Liver (tissue), 9 donors: ENCODE measurements around the gene GALNT17. TPM values are rescaled to one million over a fixed set of nuclear protein-coding genes. Genes with fewer than 3 reads are reported as not detected.

Experiments
- DNase-seq: peaks from one replicate; pipeline ENCODE4 v3.0.0-alpha.2; 2017; ENCODE audit warnings: low spot score
- H3K27ac ChIP-seq, 2 donors: one replicate each; pipeline ENCODE4 v1.7.0; 2013; ENCODE audit warnings: inconsistent platforms in 2 of 2, low read length in 2 of 2, control low read depth in 1 of 2, low read depth in 1 of 2, mild to moderate bottlenecking in 1 of 2
- H3K27me3 ChIP-seq, 4 donors: one replicate each; pipeline versions ENCODE4 v1.6.1 to v1.7.0; 2013; ENCODE audit warnings: low read length in 3 of 4, inconsistent platforms in 1 of 4, mild to moderate bottlenecking in 1 of 4, moderate library complexity in 1 of 4; ENCODE audit not compliant: control insufficient read depth in 4 of 4, insufficient read depth in 4 of 4
- H3K36me3 ChIP-seq, 4 donors: one replicate each; pipeline versions ENCODE4 v1.6.1 to v1.7.0; 2013; ENCODE audit warnings: low read length in 3 of 4, mild to moderate bottlenecking in 3 of 4, low read depth in 1 of 4, moderate library complexity in 1 of 4; ENCODE audit not compliant: control insufficient read depth in 4 of 4, insufficient read depth in 3 of 4
- H3K4me1 ChIP-seq, 4 donors: one replicate each; pipeline versions ENCODE4 v1.6.1 to v1.7.0; 2013; ENCODE audit warnings: low read length in 3 of 4, mild to moderate bottlenecking in 3 of 4, moderate library complexity in 1 of 4; ENCODE audit not compliant: control insufficient read depth in 4 of 4, insufficient read depth in 4 of 4
- H3K4me3 ChIP-seq, 3 donors: one replicate each; pipeline versions ENCODE4 v1.6.1 to v1.7.0; 2013; ENCODE audit warnings: low read length in 3 of 3, control low read depth in 1 of 3, low read depth in 1 of 3, mild to moderate bottlenecking in 1 of 3
- H3K9ac ChIP-seq, 2 donors: one replicate each; pipeline ENCODE4 v1.7.0; 2013; ENCODE audit warnings: low read length in 2 of 2, mild to moderate bottlenecking in 2 of 2, moderate library complexity in 2 of 2, control low read depth in 1 of 2, low read depth in 1 of 2
- H3K9me3 ChIP-seq, 4 donors: one replicate each; pipeline versions ENCODE4 v1.6.1 to v1.7.0; 2013; ENCODE audit warnings: low read length in 3 of 4; ENCODE audit not compliant: control insufficient read depth in 4 of 4
- ATF3 ChIP-seq: IDR thresholded peaks from 2 replicates; pipeline ENCODE4 v1.6.1; 2016; ENCODE audit warnings: antibody characterized with exemption
- EGR1 ChIP-seq, 2 donors: IDR thresholded peaks; 2 replicates each; pipeline ENCODE4 v1.6.1; 2016 to 2018; ENCODE audit warnings: antibody characterized with exemption in 2 of 2, low read depth in 2 of 2
- FOXA1 ChIP-seq: IDR thresholded peaks from 2 replicates; pipeline ENCODE4 v1.6.1; 2016; ENCODE audit warnings: antibody characterized with exemption
- FOXA2 ChIP-seq: IDR thresholded peaks from 2 replicates; pipeline ENCODE4 v1.6.1; 2016; ENCODE audit warnings: antibody characterized with exemption
- GABPA ChIP-seq, 2 donors: IDR thresholded peaks in 1 of 2; conservative IDR thresholded peaks in 1 of 2; 2 replicates each; pipeline ENCODE4 v1.6.1; 2016; ENCODE audit warnings: antibody characterized with exemption in 2 of 2, mild to moderate bottlenecking in 1 of 2, moderate library complexity in 1 of 2
- JUND ChIP-seq, 2 donors: IDR thresholded peaks; 2 replicates each; pipeline ENCODE4 v1.6.1; 2016; ENCODE audit warnings: antibody characterized with exemption in 2 of 2
- RAD21 ChIP-seq, 2 donors: IDR thresholded peaks; 2 replicates each; pipeline ENCODE4 v1.6.1; 2016; ENCODE audit warnings: antibody characterized with exemption in 2 of 2, mild to moderate bottlenecking in 2 of 2
- REST ChIP-seq: IDR thresholded peaks from 2 replicates; pipeline ENCODE4 v1.6.1; 2016; ENCODE audit warnings: antibody characterized with exemption, mild to moderate bottlenecking
- RXRA ChIP-seq, 2 donors: IDR thresholded peaks; 2 replicates each; pipeline ENCODE4 v1.6.1; 2017 to 2018; ENCODE audit warnings: antibody characterized with exemption in 2 of 2, mild to moderate bottlenecking in 1 of 2
- ZBTB33 ChIP-seq: IDR thresholded peaks from 2 replicates; pipeline ENCODE4 v1.6.1; 2016; ENCODE audit warnings: antibody characterized with exemption
- WGBS: extraction: QIAGEN DNeasy Blood & Tissue Kit; methylation state at CpG from one replicate; pipeline ENCODE4 v1.1.7; 2013; 5-methylcytosine and 5-hydroxymethylcytosine counted together
- polyA plus RNA-seq, 2 donors: library from polyadenylated mRNA; stranded (reverse) in 1 of 2; unstranded in 1 of 2; fragments of 200-250 nt in 1 of 2; fragments of >200 nt in 1 of 2; fragmentation: Nextera tagmentation in 1 of 2; extraction: Ambion mirVana in 1 of 2; gene quantifications; one replicate each; pipeline versions ENCODE4 v1.2.1 to v1.2.3, GENCODE V29; 2013 to 2015
- total RNA-seq, 2 donors: library from RNA; depleted of rRNA; stranded (reverse); fragments of >200 nt; gene quantifications; one replicate each; pipeline ENCODE4 v1.2.3, GENCODE V29; 2014
- donor health status: healthy.
- donor health status: healthy.
- donor health status: healthy.
- donor health status: healthy.
- donor health status: healthy.

GALNT17 gene
- total and polyA plus RNA-seq, 4 donors: 0.10 to 0.42 (median 0.37) TPM; not detected in 1

GRCh38 chr7:71544816-71545215, 412.9 kb downstream of the GALNT17 start:
- no peak for TF ChIP-seq GABPA (IDR thresholded peaks at IDR 0.05 in 1 of 2, conservative IDR thresholded peaks at IDR 0.05 in 1 of 2)
- no peak for TF ChIP-seq ZBTB33
- no peak for TF ChIP-seq FOXA1
- no peak for TF ChIP-seq REST
- no peak for TF ChIP-seq RXRA (IDR thresholded peaks at IDR 0.05)
- TF ChIP-seq JUND (IDR thresholded peaks at IDR 0.05): no peak
- Histone ChIP-seq H3K9ac (no peak overlapping the region), H3K4me1 (no peaks in the 10 kb centered on the region), H3K36me3 (no peaks in the 10 kb centered on the region), H3K27me3 (no peaks in the 10 kb centered on the region), H3K9me3 (no peaks in the 10 kb centered on the region), H3K27ac (no peak overlapping the region), H3K4me3 (no peak overlapping the region)
- WGBS: 58% methylated on average over 5 of the region's 5 CpGs
- no peak for DNase-seq

- Histone ChIP-seq H3K4me1 (no peaks in the 10 kb centered on the region), H3K9ac (no peak overlapping the region)
- WGBS: 91% methylated on average over 6 of the region's 6 CpGs
Observed at GRCh38 chr7:71547426-71547825, 415.5 kb downstream of the GALNT17 start.

More at GRCh38 chr7:71547426-71547825, 415.5 kb downstream of the GALNT17 start:
- Histone ChIP-seq H3K4me3 (no peak overlapping the region), H3K36me3 (no peaks in the 10 kb centered on the region), H3K27me3 (no peaks in the 10 kb centered on the region), H3K9me3 (no peaks in the 10 kb centered on the region), H3K27ac (no peak overlapping the region)
- TF ChIP-seq GABPA (IDR thresholded peaks at IDR 0.05 in 1 of 2, conservative IDR thresholded peaks at IDR 0.05 in 1 of 2) (no peak), RAD21 (IDR thresholded peaks at IDR 0.05) (no peak), EGR1 (IDR thresholded peaks at IDR 0.05; ENCODE audit: low read depth in 2 of 2) (no peak), ATF3 (no peak), ZBTB33 (no peak), FOXA2 (no peak), FOXA1 (no peak)
- no peak for DNase-seq
